K562 (cell line): ENCODE data around the gene DIRAS2. TPM values are rescaled to one million over a fixed set of nuclear protein-coding genes. Genes with fewer than 3 reads are reported as not detected.

Source experiments
- ATAC-seq: fragments of 200-7000 bp; cut with Tn5 transposase; 3 replicates; pipeline ENCODE4 v1.9.1; 2020; ENCODE audit warnings: moderate library complexity
- BruUV-seq: library from RNA; stranded (reverse); fragments of 400-500 nt; replicated peaks from 2 replicates; lab custom pipeline; 2021; lab: Mats Ljungman, UMichigan
- CTCF ChIA-PET: fragments of 300-600 bp; formaldehyde crosslinking; extraction: SDS; loops from one replicate; lab custom pipeline; 2021; ENCODE audit warnings: low intra/inter-chr PET ratio; lab: Yijun Ruan, JAX
- POLR2A ChIA-PET: fragments of 300-600, 350-650 bp; sonication (Branson Sonifier 250); formaldehyde crosslinking; extraction: SDS; loops from one replicate; lab custom pipeline; 2021; ENCODE audit warnings: antibody characterized with exemption, inconsistent platforms; lab: Yijun Ruan, JAX
- DNase-seq, 4 experiments: peaks; one replicate each; pipeline versions ENCODE4 v3.0.0 to v3.0.0-alpha.2; 2011 to 2018; ENCODE audit warnings: low spot score in 3 of 4, mixed read lengths in 3 of 4; ENCODE audit errors: extremely low read depth in 1 of 4
- FAIRE-seq: peaks from 2 replicates; lab custom pipeline; 2011; peaks lifted over from hg19 to GRCh38; lab: Jason Lieb, UNC
- H2AFZ ChIP-seq: 2 replicates; pipeline ENCODE4 v1.6.0; 2011; ENCODE audit warnings: low read depth, low read length, control low read depth, inconsistent platforms
- H3K27ac ChIP-seq: fragments of 200-600 bp; 3 replicates; pipeline ENCODE4 v1.8.0; 2011; ENCODE audit warnings: low read depth, mild to moderate bottlenecking, control low read depth, inconsistent platforms, low read length, moderate library complexity, mixed read lengths; ENCODE audit errors: extremely low read depth
- H3K27me3 ChIP-seq, 2 experiments: fragments of 300-600 bp in 1 of 2; 2 replicates in 1 of 2; 3 replicates in 1 of 2; pipeline versions ENCODE4 v1.6.0 to v1.8.0; 2011; ENCODE audit warnings: inconsistent platforms in 2 of 2, low read length in 2 of 2, mild to moderate bottlenecking in 1 of 2, mixed read lengths in 1 of 2, moderate library complexity in 1 of 2; ENCODE audit not compliant: control insufficient read depth in 2 of 2, insufficient read depth in 2 of 2
- H3K36me3 ChIP-seq: fragments of 300-600 bp; 3 replicates; pipeline ENCODE4 v1.8.0; 2011; ENCODE audit warnings: mild to moderate bottlenecking, low read length, inconsistent platforms; ENCODE audit not compliant: control insufficient read depth, insufficient read depth
- H3K4me1 ChIP-seq, 2 experiments: fragments of 200-600 bp in 1 of 2; replicated peaks in 1 of 2; 2 replicates in 1 of 2; 3 replicates in 1 of 2; pipeline versions ENCODE4 v1.5.1 to v1.8.0; 2011; ENCODE audit warnings: inconsistent platforms in 2 of 2, low read length in 2 of 2, mild to moderate bottlenecking in 1 of 2, mixed read lengths in 1 of 2, moderate library complexity in 1 of 2; ENCODE audit not compliant: control insufficient read depth in 2 of 2, insufficient read depth in 2 of 2
- H3K4me2 ChIP-seq: 2 replicates; pipeline ENCODE4 v1.6.1; 2011; ENCODE audit warnings: low read length, control low read depth, inconsistent platforms, mixed read lengths; ENCODE audit not compliant: insufficient read depth
- H3K4me3 ChIP-seq: fragments of 200-600 bp; sonication (generic), shearing (Covaris generic); 2 replicates; pipeline ENCODE4 v1.5.1; 2016; ENCODE audit warnings: control low read depth, inconsistent platforms
- H3K79me2 ChIP-seq: fragments of 200-600 bp; 3 replicates; pipeline ENCODE4 v1.8.0; 2011; ENCODE audit warnings: low read length, inconsistent platforms; ENCODE audit not compliant: control insufficient read depth, insufficient read depth
- H3K9ac ChIP-seq, 2 experiments: 2 replicates each; pipeline versions ENCODE4 v1.6.0 to v1.6.1; 2011; ENCODE audit warnings: low read depth in 2 of 2, low read length in 2 of 2, control low read depth in 1 of 2, inconsistent platforms in 1 of 2, mild to moderate bottlenecking in 1 of 2, mixed read lengths in 1 of 2; ENCODE audit not compliant: insufficient read depth in 1 of 2
- H3K9me1 ChIP-seq: one replicate; pipeline ENCODE4 v1.6.0; 2011; ENCODE audit warnings: inconsistent platforms, mild to moderate bottlenecking, low read length, moderate library complexity; ENCODE audit not compliant: control insufficient read depth, insufficient read depth
- H3K9me3 ChIP-seq: replicated peaks from 2 replicates; pipeline ENCODE4 v1.5.1; 2011; ENCODE audit warnings: low read depth, low read length, inconsistent platforms; ENCODE audit not compliant: control insufficient read depth, insufficient read depth
- H4K20me1 ChIP-seq: replicated peaks from 2 replicates; pipeline ENCODE4 v1.6.1; 2011; ENCODE audit warnings: low read length, inconsistent platforms, mixed read lengths; ENCODE audit not compliant: control insufficient read depth, insufficient read depth
- CC2D1A ChIP-seq: fragments of 450-650 bp; IDR thresholded peaks from 2 replicates; pipeline ENCODE4 v1.6.1; 2017; ENCODE audit warnings: mild to moderate bottlenecking
- ELK3 ChIP-seq: fragments of 450-650 bp; formaldehyde crosslinking; IDR thresholded peaks from 2 replicates; pipeline ENCODE4 v1.4.0; 2020; ENCODE audit warnings: mild to moderate bottlenecking
- GABPA ChIP-seq: fragments of 200-800 bp; sonication (Bioruptor generic); conservative IDR thresholded peaks from 2 replicates; pipeline ENCODE4 v1.6.1; 2016; ENCODE audit warnings: low read depth, missing genetic modification characterization, missing compliant biosample characterization
- KAT8 ChIP-seq: fragments of 450-650 bp; IDR thresholded peaks from 2 replicates; pipeline ENCODE4 v1.6.1; 2016; ENCODE audit warnings: low read depth, mild to moderate bottlenecking
- MLLT1 ChIP-seq, 2 experiments: fragments of 450-650 bp; IDR thresholded peaks; 2 replicates each; pipeline ENCODE4 v1.6.1; 2016
- PCBP1 ChIP-seq: fragments of 200-400 bp; formaldehyde crosslinking; IDR thresholded peaks from 2 replicates; pipeline ENCODE4 v1.6.1; 2018; ENCODE audit warnings: mild to moderate bottlenecking, low read depth, low read length; ENCODE audit not compliant: poor library complexity, severe bottlenecking
- SMAD1 ChIP-seq: fragments of 150-350 bp; IDR thresholded peaks from 2 replicates; pipeline ENCODE4 v1.6.1; 2014; ENCODE audit warnings: low read length, low read depth; ENCODE audit not compliant: partially characterized antibody
- SMC3 ChIP-seq: conservative IDR thresholded peaks from 2 replicates; pipeline ENCODE4 v1.6.1; 2011; ENCODE audit warnings: low read depth, low read length, improper control_type of control experiment; ENCODE audit not compliant: insufficient read depth
- ZNF165 ChIP-seq: fragments of 250-450 bp; sonication (Bioruptor Pico); IDR thresholded peaks from 2 replicates; pipeline ENCODE4 v1.4.0; 2020; ENCODE audit warnings: borderline replicate concordance
- ZNF311 ChIP-seq: fragments of 250-450 bp; sonication (Bioruptor Pico); IDR thresholded peaks from 2 replicates; pipeline ENCODE4 v1.4.0; 2020; ENCODE audit warnings: mild to moderate bottlenecking, moderate library complexity
- ZNF507 ChIP-seq: conservative IDR thresholded peaks from 2 replicates; pipeline ENCODE4 v1.6.1; 2017; ENCODE audit warnings: missing genetic modification characterization, missing compliant biosample characterization
- ZNF778 ChIP-seq: fragments of 450-650 bp; formaldehyde crosslinking; IDR thresholded peaks from 2 replicates; pipeline ENCODE4 v1.4.0; 2020; ENCODE audit warnings: mild to moderate bottlenecking, moderate library complexity
- WGBS: fragments of 100-300 bp; shearing (Covaris generic); methylation state at CpG from one replicate; pipeline ENCODE4 v1.1.6; 2016; ENCODE audit warnings: low coverage, mixed read lengths; ENCODE audit not compliant: insufficient coverage; ENCODE audit errors: missing lambda C conversion rate; 5-methylcytosine and 5-hydroxymethylcytosine counted together
- in situ Hi-C: fragments of 300-500 bp; cut with MboI; formaldehyde crosslinking; loops from 4 replicates; pipeline ENCODE4 v1.15.0; 2018; ENCODE audit warnings: inconsistent platforms, mixed read lengths
- intact Hi-C: fragments of 100-400 bp; cut with micrococcal nuclease; formaldehyde crosslinking; loops from 2 replicates; pipeline ENCODE4 v1.14.2; 2022
- polyA plus RNA-seq, 8 experiments: library from polyadenylated mRNA; depleted of rRNA in 4 of 8; stranded (reverse) in 5 of 8; unstranded in 3 of 8; fragments of >200 nt; fragmentation: Nextera tagmentation in 2 of 8; fragmentation: Illumina TruSeq in 1 of 8; extraction: Ambion mirVana in 2 of 8; extraction: Trizol in 1 of 8; gene quantifications; 2 replicates each; pipeline versions ENCODE4 v1.2.1 to v1.2.3, GENCODE V29; 2011 to 2014; ENCODE audit warnings: inconsistent platforms in 1 of 8, missing spikeins in 1 of 8
- total RNA-seq, 7 experiments: library from RNA; depleted of rRNA in 6 of 7; stranded (reverse); fragments of >200 nt in 6 of 7; fragmentation: Illumina TruSeq in 2 of 7; extraction: Trizol in 2 of 7; gene quantifications; 2 replicates each; pipeline versions ENCODE4 v1.2.1 to v1.2.3, GENCODE V29; 2011 to 2021; ENCODE audit warnings: low replicate concordance in 1 of 7

The DIRAS2 gene
- total and polyA plus RNA-seq, 9 of the 15 experiments (the other 6 are each of a cell fraction or from before 2014, with no cell fraction given), result not detected

GRCh38 chr9:90637626-90638025 lies 5.0 kb downstream of the DIRAS2 start:
- no peak for ATAC-seq
- FAIRE-seq, result no peak
- POLR2A ChIA-PET, result no interaction called here
- WGBS, result 1% methylated on average over 7 of the region's 7 CpGs
- H3K9me1 ChIP-seq, result no peaks in the 10 kb centered on the region
- peaks cover 0 to 7% of the 10 kb centered on the region in 2 experiments; a peak in 3 of 5 replicates for H3K27me3 ChIP-seq
- no peak overlapping the region for H3K4me3 ChIP-seq
- in situ Hi-C loops, result no loop called here
- no peaks in the 10 kb centered on the region; a peak in 1 of 5 replicates for H3K4me1 ChIP-seq
- intact Hi-C loops, result no loop called here
- no peaks in the 10 kb centered on the region for H3K36me3 ChIP-seq
- H3K9me3 ChIP-seq, result no peaks in the 10 kb centered on the region
- H3K79me2 ChIP-seq, result no peaks in the 10 kb centered on the region
- no peak overlapping the region for H3K9ac ChIP-seq
- DNase-seq, result no peak
- no TSS peak for BruUV-seq
- H3K4me2 ChIP-seq, result no peak overlapping the region
- no peak for TF ChIP-seq KAT8
- TF ChIP-seq, all 486 proteins: peak for 0
- CTCF ChIA-PET, result no interaction called here
- Histone ChIP-seq H3K27ac (no peak overlapping the region), H4K20me1 (no peaks in the 10 kb centered on the region), H2AFZ (no peak overlapping the region)

- DNase-seq (no peak), ATAC-seq (no peak), FAIRE-seq (no peak)
- Histone ChIP-seq H4K20me1 (no peaks in the 10 kb centered on the region), H2AFZ (no peak overlapping the region), H3K4me3 (no peak overlapping the region), H3K9me1 (no peaks in the 10 kb centered on the region), H3K9ac (no peak overlapping the region), H3K4me1 (no peaks in the 10 kb centered on the region), H3K27ac (no peak overlapping the region), H3K36me3 (no peaks in the 10 kb centered on the region), H3K27me3 (no peaks in the 10 kb centered on the region; a peak in 2 of 5 replicates), H3K79me2 (no peaks in the 10 kb centered on the region), H3K9me3 (no peaks in the 10 kb centered on the region), H3K4me2 (no peak overlapping the region)
- WGBS, result 0% methylated on average over 5 of the region's 8 CpGs
- intact Hi-C loops, result no loop called here
- ChIA-PET POLR2A (no interaction called here), CTCF (no interaction called here)
- in situ Hi-C loops, result no loop called here
- TF ChIP-seq SMC3 (no peak), ELK3 (CRISPR knock-in tag) (no peak), ZNF507 (tag) (no peak), ZNF165 (CRISPR knock-in tag) (no peak), ZNF778 (CRISPR knock-in tag) (no peak), MLLT1 (IDR thresholded peaks at IDR 0.05) (no peak), CC2D1A (no peak), GABPA (tag) (no peak), SMAD1 (no peak), ZNF311 (no peak), PCBP1 (no peak)
- BruUV-seq, result no TSS peak
These were observed 9.9 kb downstream of the DIRAS2 start for GRCh38 chr9:90632647-90633207.
